Measurements from ENCODE around the gene SLC41A1. TPM values are rescaled to one million over a fixed set of nuclear protein-coding genes. Genes with fewer than 3 reads are reported as not detected.

SLC41A1 gene
- total RNA-seq, 1 donor from 2014 or later, result 19.4 TPM

DNA sequence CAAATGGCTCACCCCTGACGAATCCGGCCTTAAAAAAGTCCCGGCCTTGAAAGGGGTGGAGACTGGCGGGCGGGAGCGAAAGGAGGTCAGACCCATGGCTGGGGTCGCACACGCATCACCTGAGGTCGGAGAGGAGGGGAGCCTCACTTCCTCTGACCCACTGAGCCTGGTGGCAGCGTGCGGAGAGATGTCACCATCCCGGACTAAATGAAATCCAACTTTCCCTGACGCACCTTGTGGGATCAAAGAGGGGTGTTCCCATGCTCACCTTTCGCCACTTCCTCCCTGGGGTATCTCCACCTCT is 709 bp upstream of the SLC41A1 start:
- peak overlapping the region; percentile 66 for H3K27ac Mint-ChIP-seq
- peaks cover 10% of the 10 kb centered on the region for H3K36me3 Mint-ChIP-seq
- TF ChIP-seq, protein P1, sequence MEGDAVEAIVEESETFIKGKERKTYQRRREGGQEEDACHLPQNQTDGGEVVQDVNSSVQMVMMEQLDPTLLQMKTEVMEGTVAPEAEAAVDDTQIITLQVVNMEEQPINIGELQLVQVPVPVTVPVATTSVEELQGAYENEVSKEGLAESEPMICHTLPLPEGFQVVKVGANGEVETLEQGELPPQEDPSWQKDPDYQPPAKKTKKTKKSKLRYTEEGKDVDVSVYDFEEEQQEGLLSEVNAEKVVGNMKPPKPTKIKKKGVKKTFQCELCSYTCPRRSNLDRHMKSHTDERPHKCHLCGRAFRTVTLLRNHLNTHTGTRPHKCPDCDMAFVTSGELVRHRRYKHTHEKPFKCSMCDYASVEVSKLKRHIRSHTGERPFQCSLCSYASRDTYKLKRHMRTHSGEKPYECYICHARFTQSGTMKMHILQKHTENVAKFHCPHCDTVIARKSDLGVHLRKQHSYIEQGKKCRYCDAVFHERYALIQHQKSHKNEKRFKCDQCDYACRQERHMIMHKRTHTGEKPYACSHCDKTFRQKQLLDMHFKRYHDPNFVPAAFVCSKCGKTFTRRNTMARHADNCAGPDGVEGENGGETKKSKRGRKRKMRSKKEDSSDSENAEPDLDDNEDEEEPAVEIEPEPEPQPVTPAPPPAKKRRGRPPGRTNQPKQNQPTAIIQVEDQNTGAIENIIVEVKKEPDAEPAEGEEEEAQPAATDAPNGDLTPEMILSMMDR (IDR thresholded peaks at IDR 0.05; ENCODE audit: unreplicated experiment), result no peak
- H3K27me3 Mint-ChIP-seq (ENCODE audit: low read depth), result no peaks in the 10 kb centered on the region
- H3K4me1 Mint-ChIP-seq, result peaks cover 36% of the 10 kb centered on the region
- DNase-seq (ENCODE audit: low spot score in 2 of 2, unreplicated experiment in 2 of 2), result no peak
- H3K9me3 Mint-ChIP-seq, result no peaks in the 10 kb centered on the region
- H3K4me3 Mint-ChIP-seq, result peak overlapping the region; percentile 83

DNA sequence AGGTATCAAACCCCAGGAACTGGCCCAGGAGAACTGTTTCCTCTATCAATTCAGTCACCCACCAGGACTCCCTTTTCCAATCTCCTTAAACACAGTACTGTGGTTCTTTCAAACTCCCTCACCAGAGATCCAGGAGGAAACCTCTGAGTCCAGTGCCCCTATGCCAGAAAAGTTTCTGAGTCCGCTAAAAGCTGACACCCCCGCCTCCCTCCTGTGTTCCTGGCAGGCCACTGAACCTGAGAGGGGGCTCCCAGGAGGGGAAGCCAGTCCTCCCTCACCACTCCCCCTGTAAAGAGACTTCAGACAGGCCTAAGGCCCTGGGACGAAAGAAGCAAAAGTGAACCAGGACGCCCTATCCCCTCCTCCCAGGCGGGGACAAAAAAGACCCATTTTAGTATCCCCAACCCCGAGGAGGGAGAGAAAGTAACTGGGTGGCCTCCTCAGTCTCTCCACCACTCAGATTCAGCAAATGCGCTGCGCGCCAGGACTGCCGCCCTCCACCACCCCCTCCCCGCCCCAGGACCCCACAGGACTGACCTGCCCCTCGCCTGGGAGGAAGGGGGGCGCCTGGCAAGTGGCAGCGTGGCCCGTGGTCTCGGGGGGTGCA is 624 bp downstream of the SLC41A1 start:
- TF ChIP-seq, protein P1 (IDR thresholded peaks at IDR 0.05; ENCODE audit: unreplicated experiment), result no peak
- Mint-ChIP-seq H3K9me3 (no peaks in the 10 kb centered on the region), H3K27ac (peak overlapping the region; percentile 87), H3K36me3 (peaks cover 17% of the 10 kb centered on the region), H3K27me3 (ENCODE audit: low read depth) (no peaks in the 10 kb centered on the region), H3K4me1 (peaks cover 36% of the 10 kb centered on the region), H3K4me3 (peak overlapping the region; percentile 83)
- DNase-seq (ENCODE audit: low spot score in 2 of 2, unreplicated experiment in 2 of 2), result peak in 1 of 2 experiments; percentile 57

DNA sequence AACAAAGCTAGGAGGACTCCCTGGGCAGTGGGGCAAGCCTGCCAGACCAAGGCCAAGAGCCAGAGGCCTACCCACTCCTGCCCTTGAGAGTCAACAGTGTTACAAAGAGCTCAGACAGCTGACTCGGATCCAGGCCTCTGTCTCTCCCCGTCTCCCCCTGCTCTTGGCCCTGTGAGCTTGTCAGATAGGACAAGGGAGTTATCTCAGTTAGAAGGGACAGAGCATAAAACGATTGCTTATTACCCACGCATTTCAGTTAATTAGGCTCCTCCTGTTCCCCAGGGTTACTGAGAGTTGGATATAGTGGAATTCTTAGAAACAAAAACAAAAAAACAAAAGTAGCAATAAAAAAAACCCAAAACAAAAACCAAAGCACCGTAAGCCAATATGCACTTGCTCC is 1.3 kb downstream of the SLC41A1 start:
- DNase-seq (ENCODE audit: low spot score in 2 of 2, unreplicated experiment in 2 of 2), result no peak
- H3K36me3 Mint-ChIP-seq, result peaks cover 21% of the 10 kb centered on the region
- no peaks in the 10 kb centered on the region for H3K9me3 Mint-ChIP-seq
- TF ChIP-seq, protein P1 (IDR thresholded peaks at IDR 0.05; ENCODE audit: unreplicated experiment), result no peak
- H3K4me3 Mint-ChIP-seq, result peak overlapping the region; percentile 83
- peak overlapping the region; percentile 87 for H3K27ac Mint-ChIP-seq
- H3K27me3 Mint-ChIP-seq (ENCODE audit: low read depth), result no peaks in the 10 kb centered on the region
- peaks cover 36% of the 10 kb centered on the region for H3K4me1 Mint-ChIP-seq

DNA sequence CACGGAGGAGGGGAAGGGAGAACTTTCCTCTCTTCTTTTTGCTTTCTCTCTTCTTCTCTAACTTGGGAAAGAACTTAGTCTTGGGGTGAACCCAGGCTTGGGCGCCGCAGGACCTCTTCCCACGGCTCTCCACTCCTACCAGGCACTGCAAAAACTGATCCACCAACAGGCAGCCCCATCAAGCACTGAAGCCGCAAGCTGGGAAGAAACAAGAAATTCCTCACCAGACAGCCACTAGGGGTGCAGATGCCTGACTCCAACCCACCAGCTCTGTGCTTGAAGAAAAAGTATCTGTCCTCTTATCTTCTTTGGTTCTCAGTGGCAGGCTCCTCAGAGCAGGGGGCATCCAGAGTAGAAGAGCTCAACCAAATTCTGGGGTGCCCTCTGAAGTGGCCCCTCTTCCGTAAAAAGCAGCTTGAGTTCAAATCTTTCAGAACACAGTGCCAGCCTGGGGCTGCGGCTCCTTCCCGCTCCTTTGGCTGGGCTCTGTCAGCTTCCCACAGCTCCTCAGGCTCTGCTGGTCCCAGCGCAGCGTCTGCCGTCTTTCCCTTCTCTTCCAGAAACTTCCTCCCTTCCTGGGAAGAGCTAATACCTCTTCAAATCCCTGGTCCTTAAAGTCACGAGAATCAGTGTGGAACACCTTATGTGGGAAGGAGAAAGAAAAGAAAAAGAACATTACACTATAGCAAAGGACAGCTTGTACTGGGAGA is 2.4 kb downstream of the SLC41A1 start:
- DNase-seq (ENCODE audit: low spot score in 2 of 2, unreplicated experiment in 2 of 2), result no peak
- Mint-ChIP-seq H3K36me3 (peaks cover 21% of the 10 kb centered on the region), H3K27ac (no peak overlapping the region), H3K4me1 (peaks cover 36% of the 10 kb centered on the region), H3K27me3 (ENCODE audit: low read depth) (no peaks in the 10 kb centered on the region), H3K9me3 (no peaks in the 10 kb centered on the region), H3K4me3 (no peak overlapping the region)
- TF ChIP-seq, protein P1 (IDR thresholded peaks at IDR 0.05; ENCODE audit: unreplicated experiment), result no peak

DNA sequence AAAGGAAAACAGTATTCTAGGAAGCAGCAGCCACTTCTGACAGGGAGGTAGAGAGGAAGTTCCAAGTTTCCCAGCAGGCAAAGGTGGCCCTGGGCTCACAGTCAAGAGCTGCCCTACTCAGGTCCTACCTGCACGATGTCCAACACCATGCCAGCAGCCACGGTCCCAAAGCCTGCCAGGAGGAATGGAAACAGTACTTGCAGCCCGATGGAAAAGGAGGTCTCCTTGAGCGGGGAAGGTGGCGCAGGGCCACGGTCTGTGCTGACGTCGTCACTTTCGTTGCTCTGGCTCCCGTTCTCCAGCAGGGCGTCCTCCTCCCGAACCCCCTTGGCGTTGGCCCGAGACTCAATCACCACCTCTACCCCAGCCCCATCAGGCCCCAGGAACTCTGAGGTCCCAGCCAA is 3.1 kb downstream of the SLC41A1 start:
- H3K27me3 Mint-ChIP-seq (ENCODE audit: low read depth), result no peaks in the 10 kb centered on the region
- H3K36me3 Mint-ChIP-seq, result peaks cover 21% of the 10 kb centered on the region
- no peak for DNase-seq (ENCODE audit: low spot score in 2 of 2, unreplicated experiment in 2 of 2)
- TF ChIP-seq, protein P1 (IDR thresholded peaks at IDR 0.05; ENCODE audit: unreplicated experiment), result no peak
- no peak overlapping the region for H3K4me3 Mint-ChIP-seq
- H3K9me3 Mint-ChIP-seq, result no peaks in the 10 kb centered on the region
- no peak overlapping the region for H3K27ac Mint-ChIP-seq
- H3K4me1 Mint-ChIP-seq, result peaks cover 36% of the 10 kb centered on the region

Data from mesothelial cell of epicardium (in vitro differentiated cells).